Astrocyte (in vitro differentiated cells and primary cell): ENCODE results near the gene NAA15.
"Not testable (repeated sequence)": the region's sequence is repeated elsewhere in the genome, so short reads cannot be mapped to it uniquely, and the experiment has no call there.

Source experiments
- EZH2 ChIP-seq: IDR thresholded peaks from 2 replicates; pipeline ENCODE4 v1.6.1; 2012; ENCODE audit warnings: mild to moderate bottlenecking, low read length, inconsistent platforms; ENCODE audit not compliant: insufficient read depth
- TF ChIP-seq, protein P1 (sequence below): IDR thresholded peaks from 2 replicates; pipeline ENCODE4 v1.5.1; 2011; ENCODE audit warnings: low read depth, mild to moderate bottlenecking, inconsistent platforms, low read length, moderate library complexity; ENCODE audit not compliant: insufficient read depth

DNA sequence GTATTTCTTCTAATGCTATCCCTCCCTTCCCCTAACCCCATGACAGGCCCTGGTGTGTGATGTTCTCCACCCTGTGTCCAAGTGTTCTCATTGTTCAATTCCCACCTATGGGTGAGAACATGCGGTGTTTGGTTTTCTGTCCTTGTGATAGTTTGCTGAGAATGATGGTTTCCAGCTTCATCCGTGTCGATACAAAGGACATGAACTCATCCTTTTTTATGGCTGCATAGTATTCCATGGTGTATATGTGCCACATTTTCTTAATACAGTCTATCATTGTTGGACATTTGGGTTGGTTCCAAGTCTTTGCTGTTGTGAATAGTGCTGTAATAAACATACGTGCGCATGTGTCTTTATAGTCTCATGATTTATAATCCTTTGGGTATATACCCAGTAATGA is 163.2 kb downstream of the NAA15 start:
- TF ChIP-seq, protein P1, sequence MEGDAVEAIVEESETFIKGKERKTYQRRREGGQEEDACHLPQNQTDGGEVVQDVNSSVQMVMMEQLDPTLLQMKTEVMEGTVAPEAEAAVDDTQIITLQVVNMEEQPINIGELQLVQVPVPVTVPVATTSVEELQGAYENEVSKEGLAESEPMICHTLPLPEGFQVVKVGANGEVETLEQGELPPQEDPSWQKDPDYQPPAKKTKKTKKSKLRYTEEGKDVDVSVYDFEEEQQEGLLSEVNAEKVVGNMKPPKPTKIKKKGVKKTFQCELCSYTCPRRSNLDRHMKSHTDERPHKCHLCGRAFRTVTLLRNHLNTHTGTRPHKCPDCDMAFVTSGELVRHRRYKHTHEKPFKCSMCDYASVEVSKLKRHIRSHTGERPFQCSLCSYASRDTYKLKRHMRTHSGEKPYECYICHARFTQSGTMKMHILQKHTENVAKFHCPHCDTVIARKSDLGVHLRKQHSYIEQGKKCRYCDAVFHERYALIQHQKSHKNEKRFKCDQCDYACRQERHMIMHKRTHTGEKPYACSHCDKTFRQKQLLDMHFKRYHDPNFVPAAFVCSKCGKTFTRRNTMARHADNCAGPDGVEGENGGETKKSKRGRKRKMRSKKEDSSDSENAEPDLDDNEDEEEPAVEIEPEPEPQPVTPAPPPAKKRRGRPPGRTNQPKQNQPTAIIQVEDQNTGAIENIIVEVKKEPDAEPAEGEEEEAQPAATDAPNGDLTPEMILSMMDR = not testable (repeated sequence)
- not testable (repeated sequence) for TF ChIP-seq EZH2
